HG03196 (cell line): ENCODE results near the gene TNS3.
"Not testable (repeated sequence)": the region's sequence is repeated elsewhere in the genome, so short reads cannot be mapped to it uniquely, and the experiment has no call there.

Source experiments
- ATAC-seq: cut with Tn5 transposase; IDR thresholded peaks from one replicate; pipeline ENCODE4 v1.9.1; 2021; ENCODE audit not compliant: unreplicated experiment

TNS3 gene

GRCh38 chr7:47543056-47543455, 38.9 kb downstream of the TNS3 start:
- no peak for ATAC-seq

GRCh38 chr7:47542051-47542450, 39.9 kb downstream of the TNS3 start:
- ATAC-seq = no peak

DNA sequence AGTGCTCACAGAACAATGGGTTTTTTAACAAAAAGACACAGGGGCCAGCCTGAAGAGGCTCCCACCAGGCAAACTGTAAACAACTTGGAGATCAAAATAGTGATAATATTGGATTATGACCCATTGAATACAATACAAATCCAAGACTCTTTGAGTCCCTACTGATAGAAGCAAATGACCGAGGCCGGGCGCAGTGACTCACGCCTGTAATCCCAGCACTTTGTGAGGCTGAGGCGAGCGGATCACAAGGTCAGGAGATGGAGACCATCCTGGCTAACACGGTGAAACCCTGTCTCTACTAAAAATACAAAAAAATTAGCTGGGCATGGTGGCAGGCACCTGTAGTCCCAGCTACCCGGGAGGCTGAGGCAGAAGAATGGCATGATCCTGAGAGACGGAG, 40.4 kb downstream of the TNS3 start:
- not testable (repeated sequence) for ATAC-seq

GRCh38 chr7:47540387-47541350, 41.2 kb downstream of the TNS3 start:
- ATAC-seq = no peak

- ATAC-seq = no peak
Observed at GRCh38 chr7:47540053-47540386, 41.9 kb downstream of the TNS3 start.

DNA sequence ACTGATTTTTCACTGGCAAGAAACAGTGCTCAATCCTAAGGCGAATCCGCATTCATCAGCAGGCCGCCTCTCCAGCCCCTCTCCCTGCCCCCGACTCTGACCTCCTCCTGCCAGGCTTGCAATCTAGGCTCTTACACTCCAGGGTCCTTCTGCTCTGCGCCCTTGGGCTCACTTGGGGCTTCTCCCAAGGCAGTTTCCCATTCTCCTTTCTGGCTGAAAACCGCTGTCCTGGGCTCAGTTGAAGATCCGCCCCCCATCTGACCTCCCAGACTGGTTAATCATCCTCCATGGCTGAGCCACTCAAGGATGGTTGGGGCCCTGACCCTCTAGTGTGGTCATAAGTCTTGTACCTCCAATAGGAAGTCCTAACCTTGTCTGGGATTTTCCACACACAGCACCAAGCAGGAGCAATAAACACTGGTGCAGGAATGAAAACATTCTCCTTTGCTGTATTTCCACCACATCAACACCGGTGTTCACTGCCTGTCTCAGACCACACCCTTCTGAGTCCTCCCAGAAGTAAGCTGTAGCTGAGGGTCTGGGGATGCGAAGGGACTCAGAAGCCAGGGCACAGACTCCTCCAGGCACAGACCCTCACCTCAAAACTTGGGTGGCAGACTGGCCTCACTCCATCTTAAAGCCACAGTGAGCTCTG, 42.4 kb downstream of the TNS3 start:
- ATAC-seq = no peak

DNA sequence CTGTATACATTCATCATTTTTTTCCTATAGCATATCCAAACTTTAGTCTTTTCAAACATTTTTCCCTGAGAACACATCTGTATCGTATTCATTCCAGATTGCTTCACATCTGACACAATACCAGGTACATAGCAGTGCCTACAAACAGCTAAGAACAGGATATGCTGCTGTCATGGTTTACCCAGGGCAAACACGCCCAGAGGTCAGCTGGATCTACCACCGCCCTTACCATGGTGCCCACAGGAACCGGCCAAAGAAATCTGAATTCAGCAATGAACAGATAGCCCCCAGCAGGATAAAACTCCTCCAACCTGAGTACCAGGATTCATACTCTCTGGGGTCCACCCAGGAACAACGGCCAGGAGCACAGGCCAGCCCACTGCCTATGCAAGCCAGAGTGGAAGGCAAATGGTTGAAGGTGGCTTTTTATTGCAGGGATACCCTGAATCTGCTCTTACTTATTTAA, 43.0 kb downstream of the TNS3 start:
- ATAC-seq = no peak

DNA sequence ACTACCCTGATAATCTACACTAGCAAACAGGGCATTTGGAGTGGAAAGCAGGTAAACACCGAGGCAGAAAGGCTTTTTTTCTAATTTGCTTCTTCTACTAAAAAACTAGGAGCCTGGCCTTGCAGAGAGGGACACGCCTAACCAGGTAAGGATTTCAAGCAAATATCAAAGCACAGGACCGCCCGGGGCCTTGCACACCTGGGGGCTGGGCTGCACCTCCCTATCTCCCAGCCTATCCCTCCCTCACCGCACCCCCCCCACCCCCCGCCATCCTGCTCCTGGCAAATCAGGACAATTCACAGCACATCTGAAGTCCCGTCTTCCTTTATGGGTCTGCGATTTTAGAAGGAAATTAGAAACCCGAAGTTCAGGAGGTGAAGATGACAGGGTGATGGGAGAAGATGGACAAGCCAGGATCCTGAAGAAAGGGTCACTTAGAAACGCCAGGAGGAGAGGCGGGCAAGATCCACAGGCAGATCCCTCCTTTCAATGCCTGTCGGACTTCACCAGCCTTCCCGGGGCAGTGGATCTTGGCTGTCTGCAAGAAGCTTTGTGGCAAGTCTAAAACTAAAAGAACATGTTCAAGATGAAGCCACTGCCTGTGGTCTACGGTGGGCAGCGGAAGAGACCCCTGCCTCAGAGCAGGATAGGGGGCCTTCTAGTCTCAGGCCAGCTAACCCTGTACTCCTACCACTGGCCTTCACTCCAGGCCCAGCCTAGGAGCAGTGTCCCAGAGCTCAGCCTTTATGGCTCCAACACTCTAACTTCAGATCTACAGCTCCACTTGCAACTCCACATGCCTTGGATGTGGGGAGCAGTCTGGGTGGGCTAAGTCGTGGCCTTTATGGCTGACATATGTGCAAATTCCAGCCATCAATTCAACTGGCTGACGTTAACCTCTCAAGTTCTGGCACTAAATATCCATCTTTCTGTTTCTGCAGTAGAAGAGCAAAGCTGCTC, 43.9 kb downstream of the TNS3 start:
- no peak for ATAC-seq

DNA sequence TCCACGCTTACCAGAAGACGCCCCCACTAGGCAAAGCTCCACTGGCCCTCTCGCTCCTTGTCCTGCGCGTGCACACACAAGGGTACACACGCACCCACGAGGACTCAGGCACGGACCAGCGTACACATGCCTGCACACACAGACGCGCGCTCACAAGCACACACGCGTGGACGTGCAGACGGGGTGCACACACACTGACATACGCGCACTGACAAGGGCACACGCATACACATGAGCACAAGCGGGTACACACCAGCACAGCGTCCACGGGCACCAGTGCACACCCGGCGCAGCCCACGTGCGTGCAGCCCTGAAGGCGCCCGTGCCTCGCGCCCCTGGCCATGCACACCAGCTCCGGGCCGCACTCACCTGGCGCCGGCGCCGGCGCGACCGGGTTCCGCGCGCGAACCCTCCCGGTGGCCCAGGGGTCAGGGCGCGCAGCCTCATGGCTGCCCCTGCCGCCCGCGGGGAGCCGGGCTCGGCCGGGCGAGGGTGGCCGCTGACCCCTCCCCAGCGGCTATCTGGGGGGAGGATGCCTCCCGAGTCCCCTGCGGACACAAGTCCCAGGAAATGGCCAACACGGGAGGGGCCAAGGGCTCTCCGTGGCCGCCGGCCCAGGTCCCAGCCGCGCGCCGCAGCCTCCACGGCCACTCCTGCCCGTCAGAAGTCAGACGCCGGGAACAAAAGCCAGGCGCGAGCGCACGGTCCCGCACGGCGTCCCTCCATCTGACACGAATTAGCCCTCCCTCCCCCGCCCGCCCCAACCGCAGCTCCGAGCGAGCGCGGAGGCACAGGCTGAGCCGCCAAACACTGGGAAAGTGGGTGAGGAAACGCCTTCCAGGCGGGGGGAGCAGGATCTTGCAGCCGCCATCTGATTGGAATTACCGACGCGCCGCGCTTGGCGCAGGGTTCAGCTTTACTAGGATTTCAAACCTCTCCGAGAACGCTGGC, 45.0 kb downstream of the TNS3 start:
- ATAC-seq = no peak

GRCh38 chr7:47535704-47536628, 45.9 kb downstream of the TNS3 start:
- no peak for ATAC-seq

DNA sequence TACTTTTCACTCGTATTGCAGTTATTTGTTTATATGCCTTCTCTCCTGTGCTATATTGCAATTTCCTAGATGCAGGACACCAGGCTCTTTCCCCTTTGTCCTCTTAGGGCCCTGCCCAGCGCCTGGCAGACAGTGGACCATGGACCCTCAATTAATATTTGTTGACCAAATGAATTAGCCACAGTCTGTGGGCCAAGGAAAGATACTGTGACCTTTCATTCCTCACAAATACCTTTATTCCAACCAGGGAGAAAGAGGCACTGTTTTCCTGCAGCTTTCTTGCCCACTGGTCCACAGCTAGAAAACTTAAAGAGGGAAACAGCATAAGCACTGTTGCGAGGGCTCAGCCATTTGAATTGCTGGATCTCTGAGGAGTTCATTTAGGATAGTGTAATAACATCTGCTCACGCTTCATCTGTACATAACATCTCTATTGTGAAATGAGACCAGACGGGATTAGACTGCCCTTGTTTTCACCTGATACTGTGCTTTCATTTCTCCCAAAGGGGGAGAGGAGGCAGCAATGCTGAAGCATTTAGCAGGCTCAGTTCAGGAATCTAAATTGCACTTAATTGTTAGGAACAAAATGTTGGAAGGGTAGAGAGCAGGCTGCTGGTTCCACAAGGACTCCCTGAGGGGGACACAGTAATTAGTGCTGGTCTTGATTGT, 46.7 kb downstream of the TNS3 start:
- ATAC-seq = no peak

- no peak for ATAC-seq
Observed at GRCh38 chr7:47534322-47535034, 47.4 kb downstream of the TNS3 start.

DNA sequence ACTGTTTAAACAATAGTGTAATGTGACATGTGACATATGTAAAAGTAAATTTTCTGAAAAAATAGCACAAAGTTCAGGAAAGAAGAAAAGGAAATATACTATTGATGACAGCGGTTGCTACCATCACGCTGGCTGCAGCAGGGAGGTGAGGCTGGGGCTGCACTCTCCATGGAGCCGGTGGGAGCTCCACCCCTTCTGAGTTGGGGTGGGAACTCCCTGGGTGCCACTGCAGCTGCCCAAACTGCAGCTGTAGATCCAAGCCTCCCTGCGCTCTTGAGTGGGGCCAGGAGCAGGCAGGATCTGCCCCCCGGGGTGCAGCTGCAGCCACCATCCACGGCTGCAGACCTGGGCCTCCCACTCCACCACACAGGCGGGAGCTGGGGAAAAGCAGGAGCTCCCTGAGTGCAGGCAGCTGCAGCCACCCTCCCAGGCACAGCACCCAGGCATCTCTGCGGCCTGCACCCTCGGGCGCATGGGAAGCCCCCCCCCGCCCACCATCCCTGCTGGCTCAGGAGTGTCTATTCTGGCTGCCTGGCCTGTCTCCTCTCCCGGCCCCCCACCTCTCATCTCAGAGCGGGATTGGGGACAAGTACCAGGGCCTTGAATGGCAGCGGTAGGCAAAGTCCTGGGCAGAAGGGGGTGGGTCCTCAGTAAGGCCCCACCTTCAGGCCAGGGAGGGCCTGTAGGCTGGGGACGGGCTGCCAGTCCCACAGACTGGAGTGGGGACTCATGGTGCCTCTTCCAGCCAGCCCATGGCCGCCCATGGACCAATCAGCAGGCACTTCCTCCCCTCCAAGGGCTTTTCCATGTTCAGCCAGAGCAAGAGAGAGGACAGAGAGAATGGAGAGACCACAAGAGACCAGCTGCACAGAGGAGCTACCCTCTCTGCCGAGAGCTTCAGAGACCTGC, 50.1 kb downstream of the TNS3 start:
- ATAC-seq = no peak

GRCh38 chr7:47529826-47530555, 51.9 kb downstream of the TNS3 start:
- no peak for ATAC-seq

DNA sequence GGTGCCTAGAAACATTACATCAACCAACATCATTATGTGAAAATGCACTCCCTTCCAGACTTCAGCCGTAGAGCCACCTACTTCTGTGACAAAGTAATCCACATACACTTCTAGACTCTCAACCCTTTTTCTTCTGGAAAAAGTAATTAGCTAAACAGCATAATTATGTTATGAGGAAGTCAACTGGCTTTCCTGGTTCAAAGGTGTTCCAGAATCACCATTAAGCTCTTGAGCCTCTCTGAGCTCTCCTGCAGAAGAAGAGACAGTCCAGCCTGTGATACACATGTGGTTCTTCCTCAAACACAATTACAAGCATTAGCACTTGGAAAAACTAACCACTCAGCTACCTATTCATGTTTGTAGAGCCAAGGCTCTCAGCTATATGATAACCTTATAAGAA, 52.5 kb downstream of the TNS3 start:
- ATAC-seq = no peak

- no peak for ATAC-seq
Observed at GRCh38 chr7:47528471-47528870, 53.4 kb downstream of the TNS3 start.
